Lower lobe of right lung (tissue), 2 donors: ENCODE data around the gene NEURL1B. TPM values are rescaled to one million over a fixed set of nuclear protein-coding genes. Genes with fewer than 3 reads are reported as not detected.

Source experiments
- ATAC-seq, 2 donors: fragments of 200-7000 bp; cut with Tn5 transposase; one replicate each; pipeline ENCODE4 v1.9.1; 2020 to 2022; ENCODE audit warnings: mild to moderate bottlenecking in 2 of 2, moderate library complexity in 2 of 2
- DNase-seq: peaks from one replicate; pipeline ENCODE4 v3.0.0-alpha.2; 2020
- H3K27ac ChIP-seq: fragments of 200-600 bp; one replicate; pipeline ENCODE4 v1.8.0; 2022
- H3K27me3 ChIP-seq: fragments of 200-600 bp; one replicate; pipeline ENCODE4 v1.8.0; 2022; ENCODE audit warnings: low read depth
- H3K36me3 ChIP-seq: fragments of 200-600 bp; one replicate; pipeline ENCODE4 v1.8.0; 2022; ENCODE audit warnings: mild to moderate bottlenecking
- H3K4me1 ChIP-seq: fragments of 200-600 bp; one replicate; pipeline ENCODE4 v1.8.0; 2022
- H3K4me3 ChIP-seq: fragments of 200-600 bp; one replicate; pipeline ENCODE4 v1.8.0; 2022; ENCODE audit warnings: mild to moderate bottlenecking
- H3K9me3 ChIP-seq: fragments of 200-600 bp; one replicate; pipeline ENCODE4 v1.8.0; 2022
- intact Hi-C: fragments of 100-400 bp; cut with DNase I; formaldehyde crosslinking; loops from one replicate; pipeline ENCODE4 v1.11.0; 2022
- total RNA-seq: library from RNA; stranded (reverse); fragmentation: NEBNext Ultra II Directional; extraction: Animal tissue kit (Norgen Biotek cat#: 25700); gene quantifications from one replicate; pipeline ENCODE4 v1.2.1, GENCODE V29; 2021
- TF ChIP-seq, protein P1 (sequence below): fragments of 200-600 bp; IDR thresholded peaks from one replicate; pipeline ENCODE4 v1.8.0; 2022; ENCODE audit warnings: antibody characterized with exemption, mild to moderate bottlenecking
- donor health status: DM: no; HTN: yes; CAD: no; lungs with severe emphysema.

The NEURL1B gene
- total RNA-seq, 1 donor from 2014 or later: 24.8 TPM

- DNase-seq (no peak), ATAC-seq (no peak)
- TF ChIP-seq, protein P1, sequence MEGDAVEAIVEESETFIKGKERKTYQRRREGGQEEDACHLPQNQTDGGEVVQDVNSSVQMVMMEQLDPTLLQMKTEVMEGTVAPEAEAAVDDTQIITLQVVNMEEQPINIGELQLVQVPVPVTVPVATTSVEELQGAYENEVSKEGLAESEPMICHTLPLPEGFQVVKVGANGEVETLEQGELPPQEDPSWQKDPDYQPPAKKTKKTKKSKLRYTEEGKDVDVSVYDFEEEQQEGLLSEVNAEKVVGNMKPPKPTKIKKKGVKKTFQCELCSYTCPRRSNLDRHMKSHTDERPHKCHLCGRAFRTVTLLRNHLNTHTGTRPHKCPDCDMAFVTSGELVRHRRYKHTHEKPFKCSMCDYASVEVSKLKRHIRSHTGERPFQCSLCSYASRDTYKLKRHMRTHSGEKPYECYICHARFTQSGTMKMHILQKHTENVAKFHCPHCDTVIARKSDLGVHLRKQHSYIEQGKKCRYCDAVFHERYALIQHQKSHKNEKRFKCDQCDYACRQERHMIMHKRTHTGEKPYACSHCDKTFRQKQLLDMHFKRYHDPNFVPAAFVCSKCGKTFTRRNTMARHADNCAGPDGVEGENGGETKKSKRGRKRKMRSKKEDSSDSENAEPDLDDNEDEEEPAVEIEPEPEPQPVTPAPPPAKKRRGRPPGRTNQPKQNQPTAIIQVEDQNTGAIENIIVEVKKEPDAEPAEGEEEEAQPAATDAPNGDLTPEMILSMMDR: no peak
- no peak overlapping the region for H3K4me3 ChIP-seq
- no peaks in the 10 kb centered on the region for H3K27me3 ChIP-seq
- H3K4me1 ChIP-seq: no peaks in the 10 kb centered on the region
- intact Hi-C loops: no loop called here
- H3K9me3 ChIP-seq: no peaks in the 10 kb centered on the region
- H3K27ac ChIP-seq: no peak overlapping the region
- H3K36me3 ChIP-seq: no peaks in the 10 kb centered on the region
Observed at GRCh38 chr5:172605466-172605865, 35.6 kb upstream of the NEURL1B start.

GRCh38 chr5:172606156-172606785 lies 34.8 kb upstream of the NEURL1B start:
- TF ChIP-seq, protein P1: no peak
- DNase-seq (no peak), ATAC-seq (no peak)
- H3K36me3 ChIP-seq: no peaks in the 10 kb centered on the region
- H3K27me3 ChIP-seq: no peaks in the 10 kb centered on the region
- no peaks in the 10 kb centered on the region for H3K9me3 ChIP-seq
- intact Hi-C loops: no loop called here
- no peak overlapping the region for H3K4me3 ChIP-seq
- no peak overlapping the region for H3K27ac ChIP-seq
- no peaks in the 10 kb centered on the region for H3K4me1 ChIP-seq

GRCh38 chr5:172607213-172607793 lies 33.8 kb upstream of the NEURL1B start:
- DNase-seq (no peak), ATAC-seq (no peak)
- intact Hi-C loops: no loop called here
- Histone ChIP-seq H3K27ac (no peak overlapping the region), H3K9me3 (no peaks in the 10 kb centered on the region), H3K4me1 (no peaks in the 10 kb centered on the region), H3K27me3 (no peaks in the 10 kb centered on the region), H3K36me3 (no peaks in the 10 kb centered on the region), H3K4me3 (no peak overlapping the region)
- TF ChIP-seq, protein P1: no peak

DNA sequence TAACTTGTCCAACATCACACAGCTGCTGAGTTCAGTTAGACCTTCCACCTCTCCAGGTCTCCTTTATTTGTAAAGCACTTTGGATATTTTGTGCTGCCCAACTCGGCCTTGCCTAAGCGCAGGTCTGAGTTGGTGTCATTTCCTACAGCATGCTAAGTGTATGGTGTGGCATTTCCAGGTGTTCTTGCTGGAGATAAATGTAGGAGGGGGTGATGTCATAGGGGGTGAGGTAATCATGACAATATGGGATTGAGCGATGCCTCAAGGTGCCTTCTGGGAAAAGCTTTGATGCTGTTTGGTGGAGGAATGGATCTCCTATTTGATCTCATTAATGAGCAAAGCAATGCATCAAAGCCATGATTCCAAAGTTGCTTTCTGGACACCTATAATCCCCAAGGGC lies 32.3 kb upstream of the NEURL1B start:
- Histone ChIP-seq H3K4me1 (no peaks in the 10 kb centered on the region), H3K27me3 (no peaks in the 10 kb centered on the region), H3K36me3 (no peaks in the 10 kb centered on the region), H3K27ac (no peak overlapping the region), H3K9me3 (no peaks in the 10 kb centered on the region), H3K4me3 (no peak overlapping the region)
- TF ChIP-seq, protein P1: no peak
- no peak for ATAC-seq
- intact Hi-C loops: no loop called here
- no peak for DNase-seq

- DNase-seq (no peak), ATAC-seq (no peak)
- Histone ChIP-seq H3K4me3 (no peak overlapping the region), H3K36me3 (no peaks in the 10 kb centered on the region), H3K4me1 (no peaks in the 10 kb centered on the region), H3K9me3 (no peaks in the 10 kb centered on the region), H3K27ac (no peak overlapping the region), H3K27me3 (no peaks in the 10 kb centered on the region)
- intact Hi-C loops: no loop called here
- TF ChIP-seq, protein P1: no peak
Observed at GRCh38 chr5:172610643-172611042, 30.4 kb upstream of the NEURL1B start.
